Measurements from ENCODE around the gene DNAH6.

- no peak for TF ChIP-seq CTCF (IDR thresholded peaks at IDR 0.05; ENCODE audit: borderline replicate concordance, extremely low read depth, low read length, poor library complexity, severe bottlenecking)
- no peak for TF ChIP-seq EZH2 (IDR thresholded peaks at IDR 0.05; ENCODE audit: borderline replicate concordance, low read depth, low read length, severe bottlenecking)
Measured at GRCh38 chr2:84516234-84516986, at the start of gene DNAH6.

Data from DND-41 (cell line).